Measurements from ENCODE around the gene SCAANT1.

SCAANT1 gene

DNA sequence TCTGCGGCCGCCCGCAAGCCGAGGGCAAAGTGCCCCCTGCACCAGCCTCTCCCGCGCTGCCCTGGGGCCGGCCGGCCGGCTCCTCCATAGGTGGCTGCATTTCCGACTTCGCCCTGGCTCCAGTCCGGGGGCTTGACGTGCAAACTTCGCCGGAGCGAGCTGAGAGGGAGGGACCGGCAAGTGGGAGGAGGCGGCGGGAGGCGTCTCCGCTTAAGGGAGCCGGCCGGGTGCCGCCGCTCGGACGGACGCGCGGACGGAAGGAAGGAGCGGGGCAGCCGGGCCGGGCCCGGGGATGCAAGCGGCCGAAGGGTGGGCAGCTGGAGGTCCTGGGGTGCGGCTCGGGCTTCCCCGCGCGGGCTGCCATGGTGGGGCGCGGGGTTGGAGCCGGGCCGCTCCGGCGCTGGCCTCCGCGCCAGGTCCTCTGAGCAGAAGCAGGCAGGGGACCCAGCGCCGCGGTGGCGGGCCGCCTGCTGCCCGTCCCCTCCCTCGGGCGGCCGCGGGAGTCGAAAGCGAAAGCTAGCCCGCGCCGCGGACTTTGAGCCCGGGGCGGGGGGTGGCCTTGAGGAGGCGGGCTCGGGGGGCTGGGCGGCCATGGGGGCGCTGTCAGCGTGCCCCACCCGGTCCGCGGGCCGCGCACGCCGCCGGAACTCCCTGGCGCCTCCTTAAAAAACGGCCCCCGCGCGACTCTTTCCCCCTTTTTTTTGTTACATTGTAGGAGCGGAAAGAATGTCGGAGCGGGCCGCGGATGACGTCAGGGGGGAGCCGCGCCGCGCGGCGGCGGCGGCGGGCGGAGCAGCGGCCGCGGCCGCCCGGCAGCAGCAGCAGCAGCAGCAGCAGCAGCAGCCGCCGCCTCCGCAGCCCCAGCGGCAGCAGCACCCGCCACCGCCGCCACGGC, at the start of gene SCAANT1:
Gene SCAANT1, minus strand, starts transcription at position 511 of the 895 bp plus-strand sequence.
- DNase-seq (ENCODE audit: low read depth), result peak; percentile 92

- DNase-seq (ENCODE audit: low read depth), result peak; percentile 33
These were observed 49.7 kb upstream of the SCAANT1 start for GRCh38 chr3:63961891-63962290.

GRCh38 chr3:63960048-63960711, 48.0 kb upstream of the SCAANT1 start:
- peak; percentile 77 for DNase-seq (ENCODE audit: low read depth)

GRCh38 chr3:63959146-63959545, 47.0 kb upstream of the SCAANT1 start:
- no peak for DNase-seq (ENCODE audit: low read depth)

DNA sequence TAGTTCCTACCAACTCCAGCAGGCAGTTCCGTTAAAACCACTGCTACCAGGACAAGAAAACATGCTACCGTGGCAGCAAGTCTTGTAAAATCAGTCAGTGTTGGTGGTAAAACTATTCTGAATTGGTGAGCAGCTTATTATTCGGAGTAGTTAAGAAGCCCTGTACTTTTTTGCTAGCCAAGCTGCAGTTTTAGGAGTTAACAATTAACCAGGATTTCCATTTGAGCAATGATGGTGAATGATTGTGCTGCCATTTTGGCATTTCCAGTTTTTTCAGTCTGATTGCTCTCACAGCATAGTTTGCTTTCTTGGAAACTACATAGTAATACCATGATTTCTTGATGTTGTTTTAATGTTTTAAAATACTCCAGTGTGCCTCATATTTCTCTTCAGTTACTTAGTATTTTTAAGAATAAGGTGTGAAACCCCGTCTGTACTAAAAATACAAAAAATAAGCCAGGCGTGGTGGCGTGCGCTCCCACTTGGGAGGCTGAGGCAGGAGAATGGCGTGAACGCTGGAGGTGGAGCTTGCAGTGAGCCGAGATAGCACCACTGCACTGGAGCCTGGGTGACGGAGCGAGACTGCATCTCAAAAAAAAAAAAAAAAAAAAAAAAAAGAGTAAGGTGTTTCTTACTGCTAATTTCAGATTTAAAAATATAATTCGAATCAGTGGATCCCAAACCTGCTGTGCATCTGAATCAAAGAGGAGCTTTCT, 43.8 kb upstream of the SCAANT1 start:
- no peak for DNase-seq (ENCODE audit: low read depth)

GRCh38 chr3:63955036-63955650, 43.0 kb upstream of the SCAANT1 start:
- DNase-seq (ENCODE audit: low read depth), result no peak

DNA sequence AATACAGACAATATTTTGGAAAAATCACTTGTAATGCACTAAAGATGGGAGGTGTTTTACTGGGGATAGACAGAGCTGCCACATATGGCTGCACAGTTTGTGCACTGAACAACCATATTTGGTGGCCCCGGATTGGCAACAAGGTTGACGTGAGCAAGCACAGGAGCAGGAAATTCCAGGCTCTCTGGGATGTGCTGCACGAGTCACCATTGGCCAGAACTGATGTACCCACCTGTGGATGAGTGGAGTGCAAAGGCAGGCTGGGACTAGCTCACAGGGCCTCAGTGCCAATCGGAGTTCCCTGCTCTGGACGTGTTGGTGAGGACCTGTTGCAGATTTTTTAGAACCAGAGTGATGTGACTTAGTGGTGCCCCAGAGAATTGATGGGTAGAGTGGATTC, 42.0 kb upstream of the SCAANT1 start:
- DNase-seq (ENCODE audit: low read depth), result peak; percentile 58

DNA sequence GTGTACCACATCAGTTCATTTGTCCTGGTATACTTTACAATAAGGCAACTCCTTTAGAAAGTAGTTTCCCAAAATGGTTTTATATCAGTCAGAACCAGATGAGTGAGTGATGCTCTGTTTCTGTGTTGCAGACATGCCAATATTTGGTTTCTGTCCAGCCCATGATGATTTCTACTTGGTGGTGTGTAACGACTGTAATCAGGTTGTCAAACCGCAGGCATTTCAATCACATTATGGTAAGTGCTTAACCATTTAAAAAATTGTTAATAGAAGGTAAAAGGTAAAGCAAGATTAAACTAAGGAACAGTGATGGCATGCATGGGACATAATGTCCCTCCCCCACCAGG, 40.0 kb upstream of the SCAANT1 start:
- DNase-seq (ENCODE audit: low read depth), result no peak

DNA sequence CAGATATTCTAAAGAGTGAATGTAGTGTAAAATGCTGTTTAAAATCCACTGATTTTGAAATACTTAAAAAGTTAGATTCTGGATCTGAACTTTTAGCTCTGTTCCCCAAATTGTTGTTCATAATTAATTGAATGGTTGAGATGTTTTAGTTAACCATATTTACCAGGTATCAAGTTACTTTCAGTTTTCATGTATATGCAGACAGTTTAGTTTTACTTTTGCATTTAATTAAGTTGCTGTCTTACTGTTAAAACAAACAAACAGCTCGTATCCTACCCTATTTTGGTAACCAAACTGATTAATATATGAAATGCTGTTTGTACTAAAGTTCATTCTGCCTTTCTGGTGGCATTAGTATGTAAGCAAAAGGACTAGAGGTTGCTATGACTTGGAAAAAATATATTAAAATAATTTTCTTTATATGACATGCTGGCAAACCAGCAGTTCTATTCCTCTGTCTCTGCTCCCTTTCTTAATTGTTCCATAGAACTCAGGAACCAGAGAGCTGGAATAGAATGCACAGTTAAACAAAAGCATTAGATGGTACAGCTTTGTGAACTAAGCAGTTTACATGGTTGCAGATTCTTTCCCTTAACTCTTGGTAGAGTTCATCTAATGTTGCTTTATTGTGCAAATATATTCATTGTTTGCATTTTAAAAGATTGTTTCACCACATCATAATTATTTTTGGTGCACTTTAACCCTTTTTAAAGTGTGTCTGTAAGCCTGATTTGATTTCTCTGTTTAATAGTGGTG, 39.5 kb upstream of the SCAANT1 start:
- no peak for DNase-seq (ENCODE audit: low read depth)

- peak; percentile 10 for DNase-seq (ENCODE audit: low read depth)
These were observed 38.5 kb upstream of the SCAANT1 start for GRCh38 chr3:63950698-63951097.

GRCh38 chr3:63949005-63949404, 36.8 kb upstream of the SCAANT1 start:
- peak; percentile 82 for DNase-seq (ENCODE audit: low read depth)

DNA sequence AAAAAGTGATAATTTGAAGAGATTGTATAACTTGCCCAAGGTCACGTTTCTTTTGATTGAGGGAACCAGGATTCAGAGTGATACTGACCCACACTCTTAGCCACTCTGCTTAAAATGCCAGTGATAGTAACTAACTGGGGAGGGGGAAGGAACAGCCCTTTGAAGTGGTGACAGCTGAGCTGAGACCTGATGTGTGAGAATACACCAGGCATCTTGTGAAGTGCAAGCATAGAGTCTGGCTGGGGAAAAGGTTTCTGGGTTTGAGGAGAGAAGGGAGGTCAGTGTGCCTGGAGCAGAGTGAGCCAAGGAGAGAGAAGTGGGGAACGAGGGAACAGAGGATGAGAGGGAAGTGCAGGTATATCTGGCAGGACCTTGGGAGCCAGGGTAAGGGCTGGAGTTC, 35.4 kb upstream of the SCAANT1 start:
- DNase-seq (ENCODE audit: low read depth), result no peak

- no peak for DNase-seq (ENCODE audit: low read depth)
These were observed 34.6 kb upstream of the SCAANT1 start for GRCh38 chr3:63946753-63947152.

- DNase-seq (ENCODE audit: low read depth), result no peak
These were observed 33.4 kb upstream of the SCAANT1 start for GRCh38 chr3:63945558-63946096.

- DNase-seq (ENCODE audit: low read depth), result no peak
These were observed 31.5 kb upstream of the SCAANT1 start for GRCh38 chr3:63943678-63944077.

GRCh38 chr3:63942528-63942927, 30.3 kb upstream of the SCAANT1 start:
- no peak for DNase-seq (ENCODE audit: low read depth)

DNA sequence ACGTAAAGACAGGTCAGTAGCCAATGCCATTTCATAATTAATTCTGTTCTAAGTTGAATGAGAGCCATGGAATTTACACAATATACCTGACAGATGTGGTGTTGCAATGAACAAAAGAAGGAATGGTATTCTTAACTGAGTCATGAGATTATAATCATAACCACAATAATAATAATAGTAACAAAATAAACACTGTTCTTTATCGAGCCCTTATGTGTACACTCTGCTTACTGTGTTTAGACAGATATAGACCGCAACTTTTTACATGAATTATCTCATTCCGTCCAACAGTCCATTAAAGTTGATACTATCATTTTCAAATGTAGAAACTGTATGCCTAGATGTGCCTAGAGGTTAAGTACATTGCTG, 28.2 kb upstream of the SCAANT1 start:
- DNase-seq (ENCODE audit: low read depth), result peak; percentile 58

DNA sequence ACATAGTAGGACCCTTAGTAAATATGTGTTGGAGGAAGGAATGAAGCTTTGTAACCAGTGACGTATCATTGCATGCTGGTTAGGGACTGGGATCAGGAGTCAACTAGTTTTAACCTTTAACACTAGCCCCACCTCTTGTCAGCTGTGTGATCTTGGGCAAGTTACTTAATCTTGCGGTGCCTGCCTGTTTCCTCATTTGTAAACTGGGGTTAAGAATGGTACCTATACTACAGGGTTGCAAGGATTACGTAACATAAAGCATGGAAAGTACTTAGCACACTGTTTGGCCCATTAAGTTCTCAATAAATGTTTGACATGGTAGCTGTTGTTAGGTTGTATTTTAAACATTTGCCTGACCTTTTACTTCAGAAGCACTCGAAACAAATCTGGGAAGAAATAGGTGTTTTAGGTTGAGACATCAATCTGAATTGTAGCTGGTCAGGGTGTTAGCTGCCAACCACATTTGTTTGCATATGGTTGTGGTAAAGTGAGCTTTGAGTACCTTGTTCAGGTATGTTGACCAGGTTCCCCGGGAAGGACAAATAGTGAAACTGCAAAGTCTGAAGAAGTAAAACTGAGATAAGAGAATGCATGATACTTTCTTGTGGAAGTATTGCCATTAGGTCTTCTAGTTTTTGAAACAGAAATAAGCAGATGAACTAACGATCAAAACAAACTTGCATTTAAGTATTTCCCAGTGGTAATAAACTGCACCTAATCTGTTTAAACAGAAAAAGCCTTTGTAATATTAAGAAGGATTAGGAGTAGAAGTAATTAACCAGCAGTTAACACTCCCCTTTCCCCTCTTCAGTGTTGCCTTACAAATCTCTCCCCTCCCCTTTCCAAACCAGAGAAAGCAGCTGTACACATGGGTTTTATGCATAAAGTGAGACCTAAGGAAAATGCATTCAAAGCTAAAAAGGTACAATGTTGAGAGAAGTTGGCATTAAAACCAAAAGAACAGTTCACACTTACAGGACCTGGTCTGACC, 25.8 kb upstream of the SCAANT1 start:
- no peak for DNase-seq (ENCODE audit: low read depth)

- DNase-seq (ENCODE audit: low read depth), result no peak
These were observed 24.7 kb upstream of the SCAANT1 start for GRCh38 chr3:63936925-63937324.

Data from EH (cell line).